NAMALWA (cell line): ENCODE measurements around the gene OBI1.

Source experiments
- DNase-seq: peaks from one replicate; pipeline ENCODE4 v3.0.0-alpha.2; 2015; ENCODE audit warnings: low spot score

The OBI1 gene

DNA sequence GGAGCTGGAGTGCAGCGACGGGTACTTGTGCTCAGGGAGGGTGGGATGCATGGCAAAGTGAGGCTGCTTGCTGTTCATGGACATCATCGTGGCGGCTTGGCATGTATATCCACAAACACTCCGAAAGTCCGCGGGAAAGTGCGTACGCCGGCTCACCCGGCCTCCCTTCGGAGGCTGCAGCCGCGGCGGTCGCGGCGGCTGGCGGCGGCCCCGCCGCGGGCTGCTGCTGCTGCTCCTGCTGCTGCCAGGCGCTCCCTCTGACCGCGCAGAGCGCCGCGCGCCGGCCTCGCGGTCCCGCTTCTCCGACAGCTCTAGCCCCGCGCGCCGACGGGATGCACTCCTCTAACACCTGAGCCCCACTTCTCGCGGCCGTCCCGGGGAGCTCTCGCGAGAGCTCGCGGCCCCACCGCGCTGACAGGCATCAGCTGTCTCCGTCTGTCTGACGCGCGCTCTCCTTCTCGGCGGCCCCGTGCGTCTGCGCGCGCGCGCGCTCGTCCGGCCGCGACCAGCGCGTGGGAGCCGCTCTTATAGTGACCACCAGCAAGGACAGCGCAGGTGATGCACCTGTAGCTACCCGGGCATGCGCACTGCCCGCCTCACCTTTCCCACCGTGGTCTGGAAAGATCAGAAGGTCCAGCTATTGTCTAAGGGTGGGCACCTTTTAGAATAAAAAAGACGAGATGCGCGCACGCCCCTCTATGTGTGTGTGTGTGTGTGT, 55.6 kb downstream of the OBI1 start, which contains the start of gene POU4F1:
Gene POU4F1, minus strand, starts transcription at position 313 of the 718 bp plus-strand sequence. Its CDS starts 226 bp downstream, at position 87.
- peak; percentile 88 for DNase-seq

- DNase-seq = no peak
Measured at GRCh38 chr13:78602561-78603239, 56.3 kb downstream of the OBI1 start.

DNA sequence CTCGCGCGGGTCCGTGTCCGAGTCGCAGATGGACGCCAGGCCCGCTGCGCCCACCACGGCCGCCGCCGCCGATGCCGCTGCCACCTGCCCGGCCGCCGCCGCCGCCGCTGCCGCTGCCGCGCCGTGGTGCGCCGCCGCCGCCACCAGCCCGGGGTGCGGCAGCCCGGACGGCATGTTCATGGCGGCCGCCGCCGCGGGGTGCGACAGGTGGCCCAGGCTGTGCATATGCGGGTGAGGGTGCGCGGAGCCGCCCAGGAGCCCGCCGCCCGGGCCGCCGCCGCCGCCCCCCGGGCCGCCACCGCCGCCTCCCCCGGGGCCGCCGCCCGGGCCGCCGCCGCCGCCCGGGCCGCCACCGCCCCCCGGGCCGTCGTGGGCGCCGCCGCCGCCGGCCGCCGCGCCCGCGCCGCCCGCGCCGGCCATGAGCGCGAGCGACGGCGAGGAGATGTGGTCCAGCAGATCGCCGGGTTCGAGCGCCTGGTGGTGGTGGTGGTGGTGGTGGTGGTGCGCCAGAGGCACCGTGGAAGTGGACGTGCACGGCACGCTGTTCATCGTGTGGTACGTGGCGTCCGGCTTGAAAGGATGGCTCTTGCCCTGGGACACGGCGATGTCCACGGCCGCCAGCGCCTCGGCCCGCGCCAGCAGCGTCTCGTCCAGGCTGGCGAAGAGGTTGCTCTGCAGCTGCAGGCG, 56.9 kb downstream of the OBI1 start:
- no peak for DNase-seq

- no peak for DNase-seq
Measured at GRCh38 chr13:78601124-78601873, 57.7 kb downstream of the OBI1 start.

- DNase-seq = no peak
Measured at GRCh38 chr13:78600280-78600883, 58.6 kb downstream of the OBI1 start.

- peak; percentile 11 for DNase-seq
Measured at GRCh38 chr13:78599645-78600279, 59.2 kb downstream of the OBI1 start.

DNA sequence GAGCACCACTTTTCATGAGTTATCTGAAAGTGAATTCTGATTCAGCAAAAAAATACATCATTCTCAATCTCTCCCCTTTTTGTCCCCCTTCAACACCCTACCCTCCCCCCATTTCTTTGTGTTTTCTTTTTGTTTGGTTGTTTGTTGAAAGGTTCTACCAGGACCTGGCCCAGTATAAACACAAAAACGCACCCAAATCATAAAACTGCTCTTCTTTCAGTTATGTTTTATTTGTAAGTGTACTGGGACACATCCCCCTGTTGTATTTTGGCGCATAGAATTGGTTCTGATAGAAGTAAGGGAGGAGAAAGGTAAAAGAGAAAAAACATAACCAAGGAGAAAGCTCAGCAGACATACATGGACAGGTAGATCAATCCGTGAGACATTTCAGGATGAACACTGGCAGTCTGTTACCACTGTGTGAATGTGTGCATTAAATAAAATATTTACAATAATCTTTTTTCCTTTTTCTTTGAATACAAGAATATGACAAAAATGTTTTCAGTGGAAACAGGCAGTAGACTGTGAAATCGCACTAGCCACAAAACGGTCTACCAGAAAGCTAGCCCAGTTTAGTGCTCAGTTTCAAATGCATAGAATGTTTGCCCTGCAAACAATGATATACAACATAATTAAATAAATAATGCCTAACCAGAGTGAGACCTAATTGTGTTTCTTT, 59.9 kb downstream of the OBI1 start:
- DNase-seq = no peak

DNA sequence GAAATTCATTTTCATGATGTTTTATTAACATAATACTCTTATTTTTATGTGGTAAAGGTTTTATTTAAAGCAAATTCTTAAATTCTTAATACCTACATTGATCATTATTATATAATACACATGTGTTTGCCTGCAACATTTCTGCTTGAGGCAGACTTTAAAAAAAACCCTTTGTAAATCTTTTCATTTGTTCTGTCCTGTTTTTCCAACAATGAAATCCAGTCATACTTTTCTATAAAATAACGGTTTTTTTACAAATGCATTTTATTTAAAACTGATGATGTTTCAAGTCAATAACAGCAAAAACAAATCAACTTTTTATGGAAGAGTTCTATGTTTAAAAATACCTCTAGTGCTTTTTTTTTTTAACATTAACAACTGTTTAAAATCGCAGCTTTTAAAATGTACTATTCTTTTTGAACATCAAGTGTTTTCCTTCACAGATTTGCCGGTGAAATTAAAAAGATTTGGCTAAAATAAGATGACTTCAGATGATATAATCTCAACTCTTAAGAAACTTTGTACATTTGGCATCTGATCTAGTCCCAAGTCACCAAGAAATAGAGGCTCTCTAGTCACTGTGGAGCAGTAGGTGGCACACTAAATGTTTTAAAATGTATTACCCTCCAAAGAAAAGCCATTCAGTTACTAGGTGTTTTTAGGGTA, 60.7 kb downstream of the OBI1 start:
- DNase-seq = no peak

DNA sequence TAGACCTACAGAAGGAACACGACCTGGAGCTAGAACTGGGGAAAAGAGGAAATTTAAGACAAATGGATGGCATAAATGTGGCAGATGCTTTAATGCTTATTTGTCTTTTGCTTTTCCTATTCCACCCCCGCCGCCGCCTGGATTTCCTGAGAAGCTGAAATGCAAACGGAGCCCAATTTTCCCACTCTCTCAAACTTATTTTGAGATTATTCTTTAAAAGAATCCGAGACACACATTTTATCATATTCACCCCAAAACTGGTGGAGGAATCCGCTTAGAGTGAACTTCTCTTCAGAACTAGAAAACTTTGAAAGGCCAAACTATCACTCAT, 61.4 kb downstream of the OBI1 start:
- DNase-seq = no peak

DNA sequence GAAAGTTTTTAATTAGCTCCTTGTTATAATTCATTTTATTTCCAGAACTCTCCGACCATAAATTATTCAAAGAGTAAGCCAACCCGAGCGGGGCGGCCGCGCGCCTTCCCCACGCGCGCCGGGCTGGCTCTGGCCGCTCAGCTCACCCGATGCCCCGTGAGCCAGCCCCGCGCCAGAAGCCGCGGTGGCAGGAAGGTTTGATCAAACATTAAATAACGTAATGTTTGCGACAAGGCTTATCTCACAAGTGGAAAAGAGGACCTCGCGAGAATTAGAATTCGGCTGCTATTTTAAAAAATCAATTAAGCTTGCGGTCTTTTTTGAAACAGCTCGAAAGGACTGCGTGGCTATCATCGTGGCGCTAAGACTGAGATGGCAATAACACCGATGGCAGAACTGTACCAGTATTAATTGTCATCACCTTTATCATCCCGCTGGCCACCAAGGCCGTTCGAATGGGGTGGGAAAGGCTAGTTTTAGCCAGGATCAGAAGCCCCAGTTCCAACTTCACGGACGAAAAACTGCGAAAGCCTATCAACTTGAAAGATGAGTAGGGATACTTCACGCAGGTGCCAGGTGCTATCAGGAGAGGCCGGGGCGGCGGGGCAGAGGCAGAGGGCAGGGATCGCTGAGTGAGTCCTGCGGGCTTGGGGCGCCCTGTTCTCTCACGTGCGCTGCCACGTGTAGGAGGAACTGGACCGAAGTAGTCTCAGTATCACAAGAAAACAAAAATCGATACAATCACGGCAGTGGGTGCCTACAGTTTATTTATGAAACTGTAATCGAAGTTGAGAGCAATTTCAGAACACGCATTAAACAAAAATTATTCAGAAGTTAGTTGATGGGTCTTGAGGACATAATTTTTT, 62.0 kb downstream of the OBI1 start:
- DNase-seq = no peak

DNA sequence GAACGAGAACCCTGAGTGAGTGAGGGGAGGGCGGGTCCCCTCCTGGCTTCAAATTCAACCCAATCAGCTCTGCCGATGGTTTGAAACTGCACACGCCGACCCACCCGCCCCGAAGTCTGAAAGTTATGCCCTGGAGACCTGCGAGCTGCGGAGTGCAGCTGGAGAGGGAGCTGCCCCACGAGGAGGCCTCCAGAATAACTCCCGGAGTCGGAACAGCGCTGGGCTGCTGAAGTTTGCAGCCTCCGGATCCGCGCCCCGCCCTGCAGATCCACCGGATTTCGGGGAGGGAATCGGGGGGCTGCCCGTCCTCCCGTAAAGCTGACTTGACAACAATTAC, 62.6 kb downstream of the OBI1 start:
- no peak for DNase-seq

DNA sequence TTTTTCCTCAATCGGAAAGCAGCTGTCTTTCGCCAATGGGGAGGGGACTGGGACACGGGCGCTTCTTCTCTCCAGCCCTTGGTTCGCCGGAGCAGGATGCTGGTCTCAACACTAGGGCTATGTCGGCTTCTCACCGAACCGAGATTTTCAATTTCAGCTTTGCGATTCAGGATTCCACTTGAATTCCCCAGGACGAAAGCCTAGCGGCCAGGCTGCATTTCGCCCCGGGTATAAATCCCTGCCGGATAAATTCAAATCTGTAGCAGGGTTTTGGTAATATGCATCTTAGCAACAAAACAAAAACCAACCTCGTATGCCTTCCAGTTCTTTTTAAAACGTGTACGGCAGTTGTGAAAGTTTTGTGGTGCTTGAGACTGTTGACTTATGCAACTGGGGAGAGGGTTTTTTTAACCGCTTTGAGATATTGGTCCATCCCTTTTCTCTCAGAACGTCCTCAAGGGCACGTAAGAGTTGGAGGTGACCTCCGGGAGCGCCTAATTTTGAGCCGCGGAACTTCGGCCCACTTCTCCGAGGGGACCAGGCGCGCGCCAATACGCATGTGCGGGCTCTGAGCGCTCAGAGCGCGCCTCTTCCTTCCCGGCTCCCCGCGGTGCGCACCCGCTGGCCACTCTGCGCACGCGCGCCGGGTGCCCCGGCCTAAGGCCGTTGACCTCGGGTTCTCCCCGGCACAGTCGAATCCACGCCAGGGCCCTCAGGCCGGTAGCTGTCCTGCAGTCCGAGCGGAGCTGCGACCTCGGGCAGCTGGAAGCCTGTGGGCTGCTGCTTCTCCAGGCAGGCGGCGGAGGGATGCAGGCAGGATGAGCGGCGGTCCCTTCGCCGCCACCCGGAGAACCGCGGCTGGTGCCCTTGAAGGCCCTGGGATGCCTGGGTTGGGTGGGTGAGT, 63.2 kb downstream of the OBI1 start:
- DNase-seq = no peak

DNA sequence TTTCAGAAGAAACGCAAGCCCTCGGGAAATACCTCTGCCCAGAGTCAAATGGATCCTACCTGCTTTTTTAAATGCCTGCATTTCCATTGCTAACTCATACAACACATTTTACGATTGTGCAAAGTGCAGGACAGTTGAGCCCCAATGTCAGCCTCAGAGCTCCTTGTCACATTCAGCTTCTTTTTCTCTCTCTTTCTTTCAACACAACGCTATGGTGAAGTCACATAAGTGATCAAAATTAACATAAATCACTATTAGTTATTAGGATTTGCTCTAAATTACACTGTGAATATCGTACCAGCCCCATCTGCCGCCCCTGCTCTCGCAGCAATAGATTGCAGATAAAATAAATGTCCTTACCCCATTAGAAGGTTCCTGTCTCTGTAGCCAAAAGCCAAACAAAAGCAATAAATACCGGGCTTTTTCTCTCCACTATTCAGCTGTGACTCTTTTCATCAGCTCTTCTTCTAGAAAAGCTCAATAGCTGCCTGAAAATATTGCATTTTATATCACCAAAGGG, 64.4 kb downstream of the OBI1 start:
- no peak for DNase-seq

DNA sequence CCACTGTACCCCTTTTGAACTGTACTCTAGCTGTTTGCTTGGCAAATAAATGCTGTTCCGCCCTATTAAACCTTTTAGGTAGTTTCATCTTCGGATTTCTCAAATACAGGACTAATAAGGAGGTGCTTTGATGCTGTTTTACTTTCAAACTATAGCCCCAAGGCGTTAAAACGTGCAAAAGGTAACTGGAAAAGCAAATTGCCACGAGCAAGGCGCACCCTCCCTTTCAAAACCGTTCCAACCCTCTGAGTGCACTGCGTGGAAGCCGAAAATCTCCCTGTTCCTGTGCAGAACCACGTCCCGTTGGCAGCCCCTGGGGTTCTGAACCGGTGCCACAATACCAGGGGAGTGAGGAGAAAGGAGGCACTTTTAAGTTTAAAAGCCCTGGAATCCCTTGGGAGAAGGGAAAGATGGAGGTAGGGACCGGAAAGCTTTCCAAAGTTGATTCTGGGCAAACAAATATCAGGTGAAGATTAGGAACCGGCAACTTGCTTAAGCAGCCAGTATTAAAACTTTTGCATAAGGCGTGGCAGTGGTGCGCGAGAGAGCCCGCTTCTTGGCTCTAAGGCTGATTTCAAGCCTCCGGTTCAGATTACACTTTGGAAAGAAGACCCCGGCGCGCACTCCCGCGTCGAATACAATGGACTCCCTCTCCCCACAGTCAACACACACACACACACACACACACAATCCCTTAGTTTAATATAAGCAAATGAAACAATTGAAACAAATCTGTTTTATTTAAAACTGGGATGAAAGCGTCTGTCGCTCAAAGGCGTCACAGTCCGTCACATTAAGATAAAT, 65.1 kb downstream of the OBI1 start:
- DNase-seq = no peak

GRCh38 chr13:78593129-78593528, 65.8 kb downstream of the OBI1 start:
- no peak for DNase-seq

GRCh38 chr13:78592584-78592983, 66.4 kb downstream of the OBI1 start:
- DNase-seq = no peak

- peak; percentile 51 for DNase-seq
Measured at GRCh38 chr13:78589206-78589605, 69.7 kb downstream of the OBI1 start.
